ENCODE results near the gene ETF1.

ETF1 gene

GRCh38 chr5:138460032-138460693, 82.9 kb downstream of the ETF1 start:
- DNase-seq = no peak

- no peak for DNase-seq
These were observed 83.6 kb downstream of the ETF1 start for GRCh38 chr5:138459311-138459933.

- no peak for DNase-seq
These were observed 84.2 kb downstream of the ETF1 start for GRCh38 chr5:138458856-138459255.

- no peak for DNase-seq
These were observed 84.7 kb downstream of the ETF1 start for GRCh38 chr5:138458384-138458783.

GRCh38 chr5:138457531-138458275, 85.3 kb downstream of the ETF1 start:
- no peak for DNase-seq

All from DMS79 (cell line).